ENCODE measurements around the gene MEX3A. TPM values are rescaled to one million over a fixed set of nuclear protein-coding genes. Genes with fewer than 3 reads are reported as not detected.

Gene MEX3A
- total and polyA plus RNA-seq, 2 donors (not counting 3 experiments of a cell fraction or from before 2014, with no cell fraction given), result 20.2 to 23.6 TPM

DNA sequence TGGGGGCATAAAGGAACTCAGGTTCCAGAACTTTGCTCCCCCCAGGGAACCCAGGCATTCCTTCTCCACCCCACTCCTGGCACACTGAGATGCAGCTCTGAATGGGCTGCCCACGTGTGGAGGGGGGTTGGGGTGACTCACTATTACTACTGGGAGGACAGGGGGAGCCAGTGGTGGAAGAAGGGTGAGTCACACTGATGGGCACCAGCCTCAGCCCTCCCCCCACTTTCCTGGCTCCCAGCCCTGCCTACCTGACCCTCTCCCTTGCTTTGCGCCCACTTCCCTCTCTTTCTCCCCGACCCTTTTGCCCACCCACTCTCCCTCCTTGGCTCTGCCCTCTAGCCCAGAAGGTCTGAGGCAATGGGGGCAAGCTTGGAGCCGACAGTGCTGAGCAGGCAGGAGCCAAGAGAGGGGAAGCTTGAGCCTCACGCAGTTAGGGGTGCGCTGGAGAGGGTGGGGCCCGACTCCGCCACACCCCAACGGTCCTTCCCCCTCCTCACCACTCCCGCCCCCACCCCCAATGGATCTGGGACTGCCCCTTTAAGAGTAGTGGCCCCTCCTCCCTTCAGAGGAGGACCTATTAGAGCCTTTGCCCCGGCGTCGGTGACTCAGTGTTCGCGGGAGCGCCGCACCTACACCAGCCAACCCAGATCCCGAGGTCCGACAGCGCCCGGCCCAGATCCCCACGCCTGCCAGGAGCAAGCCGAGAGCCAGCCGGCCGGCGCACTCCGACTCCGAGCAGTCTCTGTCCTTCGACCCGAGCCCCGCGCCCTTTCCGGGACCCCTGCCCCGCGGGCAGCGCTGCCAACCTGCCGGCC is 32.0 kb upstream of the MEX3A start, which contains the start of gene LMNA:
Gene LMNA, plus strand, starts transcription at position 611 of the 818 bp plus-strand sequence. CDS start 208 bp downstream, outside the sequence.
- intact Hi-C loops (cut with micrococcal nuclease) (loop anchor here (1.0 kb wide), 4 partner anchors 8 to 17 kb away; no protein-coding TSS in a partner anchor), dilution Hi-C loops (cut with MboI; ENCODE audit: extremely low pct_ligation_motif_present, low sequenced_read_pairs) (no loop called here)
- Histone ChIP-seq H3K36me3 (ENCODE audit: control insufficient read depth in 2 of 2, extremely low read depth in 1 of 2, insufficient read depth in 2 of 2, low read length in 2 of 2) (no peaks in the 10 kb centered on the region), H3K27me3 (ENCODE audit: control insufficient read depth in 2 of 2, insufficient read depth in 2 of 2, low read length in 2 of 2) (no peaks in the 10 kb centered on the region), H2AFZ (ENCODE audit: low read depth, low read length) (peak within 1 kb of the TSS; percentile 40), H3K79me2 (ENCODE audit: control insufficient read depth, insufficient read depth, low read length) (peaks cover 46% of the 10 kb centered on the region), H3K9me1 (replicated peaks; ENCODE audit: control insufficient read depth, extremely low read depth, insufficient read depth, low read length) (no peaks in the 10 kb centered on the region), H3K4me3 (replicated peaks in 1 of 3; ENCODE audit: insufficient read depth in 1 of 3, low read depth in 1 of 3, low read length in 3 of 3) (peak within 1 kb of the TSS; percentile 40 to 97 (median 78)), H3K9me3 (replicated peaks; ENCODE audit: control insufficient read depth, insufficient read depth, low read length) (no peaks in the 10 kb centered on the region), H4K20me1 (replicated peaks; ENCODE audit: control insufficient read depth, extremely low read depth, insufficient read depth, low read length) (no peaks in the 10 kb centered on the region), H3K27ac (ENCODE audit: insufficient read depth, low read depth, low read length) (peak within 1 kb of the TSS; percentile 73), H3K4me2 (ENCODE audit: insufficient read depth, low read length) (peak within 1 kb of the TSS; percentile 78), H3K4me1 (ENCODE audit: control insufficient read depth, extremely low read depth, insufficient read depth, low read length) (peaks cover 24% of the 10 kb centered on the region), H3K9ac (replicated peaks; ENCODE audit: extremely low read depth, insufficient read depth, low read length) (peak within 1 kb of the TSS; percentile 88)
- FAIRE-seq (peak; percentile 97), DNase-seq (ENCODE audit: low read depth, low spot score) (peak; percentile 92)
- BruUV-seq (replicated peaks), result no TSS peak
- ChIA-PET POLR2A (interaction anchor here (1.8 to 3.7 kb wide), 5 partner anchors 8 to 14 kb away, joined by 7 to 55 read pairs (median 14); no protein-coding TSS in a partner anchor), CTCF (interaction anchor here (1.4 to 13.3 kb wide), 5 partner anchors 9 to 111 kb away, joined by 4 to 283 read pairs (median 18); no protein-coding TSS in a partner anchor)
- TF ChIP-seq MYC (IDR thresholded peaks at IDR 0.05; ENCODE audit: low read depth, low read length) (peak; percentile 95), EZH2 (IDR thresholded peaks at IDR 0.05; ENCODE audit: borderline replicate concordance, low read depth, low read length, severe bottlenecking) (no peak), POLR2AphosphoS5 (IDR thresholded peaks at IDR 0.05; ENCODE audit: insufficient read depth, low read depth, low read length) (peak; percentile 99), FOS (IDR thresholded peaks at IDR 0.05; ENCODE audit: borderline replicate concordance, insufficient read depth, low read length) (peak; percentile 98), JUN (IDR thresholded peaks at IDR 0.05; ENCODE audit: borderline replicate concordance, insufficient read depth, insufficient read length, low read depth) (peak; percentile 96), POLR2A (IDR thresholded peaks at IDR 0.05; ENCODE audit: low read depth, low read length) (peak; percentile 98), GATA2 (IDR thresholded peaks at IDR 0.05; ENCODE audit: insufficient read depth, insufficient read length, low read depth, low read length) (no peak)
- TF ChIP-seq, protein P1, sequence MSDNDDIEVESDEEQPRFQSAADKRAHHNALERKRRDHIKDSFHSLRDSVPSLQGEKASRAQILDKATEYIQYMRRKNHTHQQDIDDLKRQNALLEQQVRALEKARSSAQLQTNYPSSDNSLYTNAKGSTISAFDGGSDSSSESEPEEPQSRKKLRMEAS (IDR thresholded peaks at IDR 0.05; ENCODE audit: insufficient read depth, insufficient read length), result peak; percentile 57
- TF ChIP-seq, protein P2, sequence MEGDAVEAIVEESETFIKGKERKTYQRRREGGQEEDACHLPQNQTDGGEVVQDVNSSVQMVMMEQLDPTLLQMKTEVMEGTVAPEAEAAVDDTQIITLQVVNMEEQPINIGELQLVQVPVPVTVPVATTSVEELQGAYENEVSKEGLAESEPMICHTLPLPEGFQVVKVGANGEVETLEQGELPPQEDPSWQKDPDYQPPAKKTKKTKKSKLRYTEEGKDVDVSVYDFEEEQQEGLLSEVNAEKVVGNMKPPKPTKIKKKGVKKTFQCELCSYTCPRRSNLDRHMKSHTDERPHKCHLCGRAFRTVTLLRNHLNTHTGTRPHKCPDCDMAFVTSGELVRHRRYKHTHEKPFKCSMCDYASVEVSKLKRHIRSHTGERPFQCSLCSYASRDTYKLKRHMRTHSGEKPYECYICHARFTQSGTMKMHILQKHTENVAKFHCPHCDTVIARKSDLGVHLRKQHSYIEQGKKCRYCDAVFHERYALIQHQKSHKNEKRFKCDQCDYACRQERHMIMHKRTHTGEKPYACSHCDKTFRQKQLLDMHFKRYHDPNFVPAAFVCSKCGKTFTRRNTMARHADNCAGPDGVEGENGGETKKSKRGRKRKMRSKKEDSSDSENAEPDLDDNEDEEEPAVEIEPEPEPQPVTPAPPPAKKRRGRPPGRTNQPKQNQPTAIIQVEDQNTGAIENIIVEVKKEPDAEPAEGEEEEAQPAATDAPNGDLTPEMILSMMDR (IDR thresholded peaks at IDR 0.05; ENCODE audit: extremely low read depth in 1 of 2, insufficient read depth in 1 of 2, low read depth in 1 of 2, low read length in 2 of 2), result no peak

All from endothelial cell of umbilical vein (primary cell).